HG02610 (cell line): ENCODE results near the gene ALDH1L1.

Experiments used
- ATAC-seq: cut with Tn5 transposase; IDR thresholded peaks from one replicate; pipeline ENCODE4 v1.9.1; 2021; ENCODE audit warnings: mild to moderate bottlenecking, moderate library complexity; ENCODE audit not compliant: unreplicated experiment

ALDH1L1 gene

DNA sequence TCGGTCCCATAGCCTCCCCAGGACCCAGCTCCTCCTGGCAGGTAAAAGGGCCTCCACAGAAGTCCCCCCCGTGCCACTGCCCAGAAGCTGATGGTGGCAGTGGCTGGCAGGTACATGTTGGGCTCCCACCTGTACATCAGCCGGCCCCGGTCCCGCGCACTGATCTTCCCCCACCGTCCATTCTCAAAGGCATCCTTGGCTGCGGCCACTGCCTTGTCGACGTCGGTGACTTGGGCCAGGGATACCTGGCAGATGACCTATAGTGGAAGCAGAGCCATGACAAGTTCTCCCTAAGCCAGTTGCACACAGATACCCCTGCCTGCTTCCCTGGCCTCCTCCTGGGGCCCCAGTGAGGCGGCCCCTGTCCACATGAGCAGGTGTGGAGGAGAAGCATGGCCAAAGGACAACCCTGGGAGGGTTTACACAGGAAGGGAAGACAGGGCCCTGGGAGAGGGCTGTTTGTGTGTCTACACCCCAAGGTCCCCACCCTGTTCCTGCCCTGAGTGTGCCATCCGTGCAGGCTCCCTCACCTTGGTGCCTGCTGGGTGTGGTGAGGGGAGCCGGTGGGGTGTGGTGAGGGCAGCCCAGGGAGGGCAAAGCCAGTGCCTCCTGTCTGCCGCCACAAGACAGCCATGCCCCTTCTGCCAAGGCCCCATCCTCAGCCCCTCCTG, 44.8 kb downstream of the ALDH1L1 start:
- ATAC-seq = no peak

DNA sequence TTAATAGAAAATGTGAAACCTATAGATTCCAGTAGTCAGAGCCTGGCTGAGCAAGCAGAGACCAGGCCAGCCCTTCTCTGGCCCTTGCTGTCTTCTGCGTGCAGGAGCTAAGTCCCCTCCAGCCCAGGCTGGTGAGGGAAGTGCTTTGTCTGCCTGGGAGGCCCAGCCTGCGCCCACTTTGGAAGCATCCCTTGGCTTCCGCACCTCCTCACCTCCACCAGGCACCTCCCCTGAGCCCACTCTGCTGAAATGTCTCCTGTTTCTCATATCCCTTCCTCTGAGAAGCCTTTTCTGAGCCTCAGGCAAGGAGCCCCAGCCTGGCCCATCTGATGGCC, 45.3 kb downstream of the ALDH1L1 start:
- no peak for ATAC-seq

DNA sequence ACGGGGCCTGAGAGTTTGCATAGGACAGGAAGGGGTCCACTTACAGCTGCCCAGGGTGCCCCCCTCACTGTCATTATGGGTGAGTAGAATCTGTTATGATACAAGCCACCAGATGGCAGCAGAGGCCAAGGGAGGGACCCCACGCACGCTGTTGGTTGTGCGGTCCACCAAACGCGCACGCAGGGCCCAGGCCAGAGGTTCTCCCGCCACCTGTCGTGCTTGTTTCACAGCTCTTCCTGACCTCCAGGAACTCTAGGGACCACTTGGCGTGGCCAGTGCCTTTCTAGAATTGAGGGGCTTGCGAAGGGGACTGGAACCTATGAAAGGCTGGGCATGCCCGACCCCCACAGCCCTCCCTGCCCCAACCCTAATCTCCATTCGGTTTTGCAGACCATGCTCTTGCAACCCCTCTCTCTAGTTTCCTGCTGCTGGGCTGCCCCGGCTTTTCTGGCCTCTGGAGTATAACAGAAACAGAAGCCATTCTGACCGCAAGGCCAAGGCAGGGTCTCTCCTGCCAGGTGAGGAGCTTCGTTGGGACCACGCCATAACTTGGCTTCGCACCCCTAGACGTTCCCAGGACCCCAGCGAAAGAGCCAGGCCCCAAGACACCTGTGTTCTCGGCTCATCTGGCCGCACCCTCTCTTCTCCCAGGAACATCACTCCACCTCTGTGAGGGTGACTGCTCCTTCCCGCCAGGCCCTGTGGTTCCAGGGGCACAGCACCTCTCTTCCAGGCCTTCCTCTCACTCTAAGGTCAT, 46.0 kb downstream of the ALDH1L1 start:
- no peak for ATAC-seq

DNA sequence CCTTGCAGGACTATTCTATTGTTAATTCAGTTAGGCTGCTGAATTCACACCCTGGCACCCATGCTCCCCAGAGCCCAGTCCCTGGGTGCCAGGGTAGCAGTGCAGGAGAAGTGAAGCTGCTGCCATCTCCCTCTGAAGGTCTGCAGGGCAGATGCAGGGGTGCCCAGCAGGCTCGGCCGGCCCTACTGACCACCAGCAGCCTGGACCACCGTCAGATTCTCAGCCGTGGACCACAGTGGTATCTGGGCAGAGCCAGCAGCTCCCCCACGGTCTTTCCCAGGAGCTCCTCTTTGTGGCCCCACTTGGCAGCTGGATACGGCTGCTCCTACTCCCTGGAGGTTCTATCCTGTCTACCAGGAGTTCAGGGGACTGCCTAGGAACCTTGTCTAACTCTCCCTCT, 46.8 kb downstream of the ALDH1L1 start:
- ATAC-seq = no peak

DNA sequence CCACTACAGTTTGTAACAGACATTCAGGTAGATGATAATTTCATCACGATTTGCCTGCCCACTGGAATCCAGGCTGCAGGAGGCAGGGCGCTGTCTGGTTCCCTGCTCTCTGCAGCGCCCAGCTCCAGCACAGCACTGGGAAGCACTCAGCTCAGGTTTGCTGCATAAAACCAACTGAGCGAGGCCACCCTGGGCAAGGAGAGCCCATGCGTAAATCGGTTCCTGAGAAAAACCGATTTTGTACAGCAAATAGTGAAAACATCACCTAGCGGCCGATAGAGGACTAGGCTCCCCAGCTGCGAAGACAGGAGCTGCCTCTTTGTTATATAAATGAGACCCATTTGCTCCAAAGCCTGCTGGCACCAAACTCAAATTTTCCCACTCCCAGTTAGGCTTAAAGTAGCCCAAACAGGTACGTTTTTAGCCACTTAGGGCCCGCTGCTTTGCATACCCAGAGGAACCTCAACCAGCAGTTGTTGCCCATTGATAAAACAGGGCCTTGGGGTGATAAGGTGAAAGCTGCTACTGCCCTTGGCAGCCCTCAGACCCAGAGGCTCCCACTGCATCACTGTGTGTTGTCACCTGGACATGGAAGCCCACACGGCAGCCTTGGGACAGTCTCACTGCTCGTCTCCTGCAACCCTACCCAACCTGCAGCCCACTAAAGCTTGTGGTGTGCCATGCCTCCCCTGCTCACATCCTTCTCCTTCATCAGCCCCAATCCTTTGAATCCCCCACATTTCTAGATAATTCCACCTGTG, 47.5 kb downstream of the ALDH1L1 start:
- ATAC-seq = no peak

DNA sequence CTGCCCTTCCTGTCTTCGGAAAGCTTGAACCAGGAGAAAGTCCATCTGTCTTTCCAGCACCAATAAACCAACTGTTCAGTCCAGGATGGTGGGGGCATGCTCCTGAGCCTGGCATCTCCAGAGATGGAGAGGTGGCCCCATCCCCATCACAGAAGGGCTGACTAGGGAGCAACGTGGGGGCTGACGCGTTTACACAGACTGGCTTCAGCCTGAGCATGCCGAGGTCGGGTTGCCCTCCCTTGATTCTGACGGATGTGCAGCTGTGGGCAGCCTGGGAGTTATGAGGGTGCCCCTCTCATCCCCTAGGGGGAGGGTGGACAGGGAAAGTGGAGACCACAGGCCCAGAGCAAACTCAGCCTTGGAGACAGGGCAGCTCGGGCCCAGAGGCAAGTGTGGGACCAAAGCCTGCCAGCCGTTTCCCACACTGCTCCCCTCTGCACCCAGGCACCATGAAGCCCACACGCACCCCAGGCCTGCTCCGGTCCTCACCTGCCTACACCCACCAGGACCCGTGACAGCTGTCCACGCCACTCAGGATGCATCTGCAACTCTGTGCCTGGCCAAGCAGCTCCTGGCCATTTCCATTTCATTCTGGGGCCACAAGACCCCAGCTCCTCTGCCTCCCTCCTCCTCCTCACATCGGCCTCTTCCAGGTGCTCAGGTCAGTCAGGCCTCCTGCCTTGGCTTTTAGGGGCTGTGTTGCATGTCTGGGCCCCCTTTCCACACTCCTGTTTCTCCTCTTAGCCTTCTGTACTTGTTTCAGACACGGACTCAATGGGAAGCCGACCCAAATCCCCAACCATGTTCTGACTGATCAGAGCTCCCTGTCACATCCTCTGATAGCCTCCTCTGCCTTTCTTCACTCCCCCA, 48.3 kb downstream of the ALDH1L1 start:
- ATAC-seq = no peak

DNA sequence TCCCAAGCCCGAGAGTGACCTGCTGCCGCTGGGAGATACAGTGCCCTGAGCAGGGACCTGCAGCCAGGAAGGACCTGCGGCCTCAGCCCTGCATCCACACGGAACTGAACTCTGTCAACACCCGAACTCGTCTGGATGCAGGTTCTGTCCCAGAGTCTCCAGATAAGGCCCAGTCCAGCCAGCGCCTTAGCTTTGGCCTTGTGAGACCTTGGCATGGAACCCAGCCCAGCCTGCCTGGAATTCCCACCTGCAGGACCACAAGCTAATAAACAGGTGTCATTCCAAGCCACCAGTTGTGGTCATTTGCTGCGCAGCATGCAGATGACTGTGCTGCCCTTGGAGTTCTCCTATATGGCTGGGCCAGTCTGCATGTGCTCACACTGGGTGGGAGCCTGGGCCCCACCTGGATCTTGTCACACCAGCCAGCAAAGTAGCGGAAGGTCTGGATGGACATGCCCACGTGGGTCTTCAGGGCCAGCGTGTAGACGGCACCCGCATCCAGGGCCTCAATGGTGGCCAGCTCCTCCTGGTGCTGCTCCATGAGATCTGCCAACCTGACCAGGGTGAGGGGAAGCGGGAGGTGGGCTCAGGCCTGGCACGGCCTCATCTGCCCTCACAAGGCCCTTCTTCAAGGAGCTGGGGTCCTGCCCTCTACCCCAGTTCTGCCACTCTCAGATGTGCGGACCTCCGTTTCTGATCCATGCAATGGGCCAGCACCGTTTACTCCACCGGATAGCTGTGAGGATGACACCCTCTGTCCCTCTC, 49.2 kb downstream of the ALDH1L1 start:
- no peak for ATAC-seq

DNA sequence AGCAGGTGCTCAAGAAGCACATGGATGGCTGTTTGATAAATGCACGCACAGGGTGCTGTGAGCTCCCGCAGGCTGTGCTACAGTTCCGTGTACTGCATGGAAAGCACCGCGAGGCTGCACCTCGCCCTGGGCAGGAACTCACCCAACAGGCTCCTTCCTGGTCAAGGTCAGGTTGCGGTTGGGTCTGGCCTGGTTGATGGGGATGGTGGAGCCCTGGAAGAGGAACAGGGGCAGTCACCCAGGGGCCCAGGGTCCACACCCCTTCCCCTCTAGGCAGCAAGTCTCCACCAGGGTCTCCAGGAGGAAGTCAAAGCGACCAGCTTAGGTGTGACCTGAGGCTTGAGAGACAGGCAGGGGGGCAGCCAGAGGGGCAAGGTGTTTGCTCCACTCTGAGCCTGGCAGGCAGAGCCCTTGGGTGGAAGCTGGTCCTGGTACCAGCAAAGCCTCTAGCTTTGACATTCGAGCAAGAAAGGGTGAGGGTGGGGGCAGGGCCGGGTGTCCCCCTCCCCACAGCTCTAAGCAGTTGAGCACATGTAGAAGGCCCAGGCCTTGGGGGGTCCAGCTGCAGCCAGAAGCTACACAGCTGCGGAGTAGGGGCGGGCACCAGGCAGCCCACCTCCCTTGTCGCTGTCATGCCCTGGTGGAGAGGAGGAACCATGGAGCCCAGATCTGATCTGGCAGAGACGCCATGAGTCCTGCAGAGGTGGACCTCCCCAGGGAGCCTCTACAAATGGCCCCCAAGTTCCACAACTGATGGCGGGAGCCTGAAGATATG, 50.1 kb downstream of the ALDH1L1 start:
- no peak for ATAC-seq

DNA sequence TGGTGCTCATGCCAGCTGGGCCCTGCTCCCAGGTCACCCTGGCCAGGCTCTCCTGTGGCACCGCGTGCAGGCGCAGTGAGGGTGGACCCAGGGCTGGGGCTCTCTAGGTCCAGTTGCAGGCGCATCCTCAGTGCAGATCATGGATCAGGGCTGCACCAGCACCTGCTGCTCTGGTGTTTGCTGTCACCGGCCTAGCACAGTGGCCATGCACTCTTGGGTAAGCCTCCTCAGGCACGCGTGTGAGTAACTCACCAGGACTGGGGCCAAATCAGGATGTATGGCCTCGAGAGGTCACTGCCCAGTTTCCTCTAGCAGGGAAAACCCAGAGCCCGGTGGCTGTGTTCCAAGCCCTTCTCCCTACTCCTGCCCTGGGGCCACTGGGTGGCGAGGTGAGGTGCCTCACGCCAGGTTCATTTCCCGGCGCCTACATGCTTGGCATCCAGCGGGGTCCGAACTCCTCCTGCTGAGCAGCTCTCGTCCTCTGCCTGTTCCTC, 50.9 kb downstream of the ALDH1L1 start:
- ATAC-seq = no peak

DNA sequence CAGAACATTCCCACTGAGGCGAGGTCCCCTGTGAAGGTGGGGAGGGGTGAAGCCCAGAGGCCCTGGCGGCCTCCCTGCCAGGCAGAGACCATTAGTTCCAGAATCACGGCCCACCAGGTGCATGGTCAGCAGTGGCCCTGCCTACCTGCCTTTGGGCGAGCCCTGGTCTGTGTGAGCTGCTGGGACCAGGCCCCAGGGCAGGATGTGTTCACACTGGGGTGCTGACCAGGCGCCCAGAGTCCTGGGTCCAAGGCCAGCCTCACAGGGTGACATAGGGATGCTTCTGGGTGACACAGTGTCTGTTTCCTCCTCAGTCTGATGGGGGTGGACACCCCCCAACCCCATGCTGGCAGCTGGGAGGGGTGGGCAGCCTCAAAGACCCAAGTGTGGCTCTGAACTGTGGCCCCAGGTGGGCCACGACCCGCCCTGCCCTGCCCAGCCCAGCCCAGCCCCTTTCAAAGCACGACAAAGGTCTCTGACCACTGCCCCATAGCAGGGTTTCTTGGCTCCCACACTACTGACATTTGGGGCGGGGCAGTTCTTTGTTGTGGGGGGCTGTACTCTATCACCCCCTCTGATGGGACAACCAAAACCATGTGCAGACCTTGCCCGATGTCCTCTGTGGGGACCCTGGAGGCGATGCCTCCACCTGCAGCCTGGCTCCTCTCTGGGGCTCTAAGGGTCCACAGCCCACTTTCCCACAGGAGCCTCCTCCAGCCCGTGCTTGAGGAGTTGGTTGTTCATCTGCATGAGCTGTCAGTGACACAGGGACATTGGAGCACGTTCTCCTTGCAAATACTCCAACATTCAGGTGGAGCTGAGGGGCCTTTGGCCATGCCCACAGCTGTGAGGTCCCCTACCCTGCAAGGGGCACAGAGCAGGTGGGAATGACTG, 51.6 kb downstream of the ALDH1L1 start:
- ATAC-seq = no peak

DNA sequence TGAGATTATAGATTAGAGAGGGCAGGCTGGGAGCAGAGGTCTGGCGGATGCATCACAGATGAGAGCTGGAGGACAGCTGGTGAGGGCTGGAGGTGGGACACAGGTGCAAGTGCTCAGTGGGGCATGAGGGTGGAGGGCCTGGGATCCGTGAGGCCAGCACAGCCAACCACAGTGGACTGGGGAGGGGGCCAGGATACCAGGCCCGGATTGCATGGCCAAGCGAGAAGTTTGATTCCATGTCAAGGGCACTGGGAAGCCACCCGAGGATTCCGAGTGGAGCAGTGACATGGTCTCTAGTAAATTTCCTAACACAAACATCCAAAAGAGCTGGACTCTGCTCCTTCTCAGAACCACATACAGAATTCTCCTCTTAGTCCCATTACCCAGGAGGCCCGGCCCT, 52.5 kb downstream of the ALDH1L1 start:
- no peak for ATAC-seq

DNA sequence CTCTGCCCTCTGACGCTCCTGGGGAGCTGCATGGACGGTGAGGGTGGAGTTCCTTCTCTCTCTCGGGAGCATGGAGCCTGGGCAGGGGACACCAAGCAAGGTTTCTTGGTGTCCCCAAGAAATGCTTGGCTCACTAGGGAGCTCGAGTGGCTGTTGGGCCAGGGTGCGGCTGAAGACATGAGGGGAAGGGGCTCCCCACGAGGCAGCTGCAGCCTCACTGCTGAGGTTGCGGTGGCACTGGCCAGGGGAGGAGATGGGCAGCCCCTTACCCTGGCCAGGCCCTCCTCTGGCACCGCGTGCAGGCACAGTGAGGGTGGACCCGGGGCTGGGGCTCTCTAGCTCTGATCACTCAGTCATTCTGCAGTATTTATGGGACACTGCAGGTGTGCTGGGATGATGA, 52.9 kb downstream of the ALDH1L1 start:
- ATAC-seq = no peak

DNA sequence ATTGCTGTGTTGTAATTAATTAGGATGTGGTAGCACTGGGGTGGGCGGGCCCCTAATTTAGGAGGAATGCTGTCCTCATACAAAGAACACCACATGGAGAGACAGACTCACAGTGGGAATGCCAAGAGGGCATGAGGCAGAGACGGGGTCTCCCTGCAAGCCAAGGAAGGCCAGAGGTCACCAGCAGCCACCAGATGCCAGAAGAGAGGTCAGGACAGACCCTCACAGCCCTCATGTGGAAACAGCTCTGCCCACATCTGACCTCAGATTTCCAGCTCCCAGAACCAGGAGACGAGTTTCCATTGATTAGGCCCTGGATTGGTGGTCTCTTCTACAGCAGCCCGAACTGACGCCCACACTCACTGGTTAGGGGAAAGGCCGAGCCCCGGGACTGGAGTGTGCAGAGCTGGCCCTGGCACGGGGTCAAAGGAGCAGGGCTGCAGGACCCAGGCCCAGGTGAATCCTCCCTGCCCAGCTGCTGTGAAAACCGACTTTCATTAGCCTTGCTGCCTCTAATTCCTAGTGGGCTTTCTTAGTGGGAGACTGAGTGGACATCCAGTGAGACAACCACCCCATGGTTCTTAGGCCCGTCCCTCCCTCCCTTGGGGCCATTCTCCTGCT, 53.5 kb downstream of the ALDH1L1 start:
- no peak for ATAC-seq

DNA sequence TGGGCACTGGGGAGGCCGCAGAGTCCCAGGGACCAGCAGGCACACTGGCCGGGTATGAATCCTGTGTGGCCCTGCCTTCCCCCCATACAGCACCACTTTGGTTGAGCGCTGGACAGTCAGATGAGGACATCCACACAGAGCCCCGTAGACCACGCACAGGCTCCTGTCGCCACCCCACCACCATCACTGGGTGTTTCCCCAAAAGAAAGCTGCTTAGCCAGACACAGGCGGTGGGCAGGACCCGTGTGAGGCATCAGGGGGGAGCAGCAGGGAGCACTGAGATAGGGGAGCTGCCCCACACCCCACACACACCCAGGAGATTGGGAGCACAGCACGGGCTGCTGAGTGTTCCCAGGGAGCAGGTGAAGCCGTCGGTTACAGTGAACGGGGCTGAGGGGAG, 54.1 kb downstream of the ALDH1L1 start:
- no peak for ATAC-seq

DNA sequence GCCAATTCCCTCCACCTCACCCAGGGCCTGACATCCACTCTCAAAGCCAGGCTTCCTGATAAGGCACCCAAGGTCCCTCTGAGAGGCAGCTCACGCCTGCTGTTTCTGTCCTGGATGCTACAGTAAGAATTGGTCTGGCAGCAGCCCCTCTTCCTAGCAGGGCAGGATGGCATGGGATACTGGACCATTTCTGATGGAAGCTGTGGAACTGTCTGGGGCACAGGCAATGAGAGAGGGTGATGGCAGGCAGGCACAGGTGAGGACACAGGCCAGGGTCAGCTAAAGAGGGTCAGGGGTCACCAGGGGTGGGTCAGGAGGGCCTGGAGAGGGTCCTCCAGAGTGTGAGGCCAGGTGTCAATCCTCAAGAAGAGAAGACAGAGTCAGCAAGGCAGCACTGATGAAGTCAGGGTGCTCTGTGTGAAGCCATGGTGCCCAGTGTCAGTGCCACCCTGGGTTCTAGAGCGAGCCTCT, 54.6 kb downstream of the ALDH1L1 start:
- no peak for ATAC-seq

DNA sequence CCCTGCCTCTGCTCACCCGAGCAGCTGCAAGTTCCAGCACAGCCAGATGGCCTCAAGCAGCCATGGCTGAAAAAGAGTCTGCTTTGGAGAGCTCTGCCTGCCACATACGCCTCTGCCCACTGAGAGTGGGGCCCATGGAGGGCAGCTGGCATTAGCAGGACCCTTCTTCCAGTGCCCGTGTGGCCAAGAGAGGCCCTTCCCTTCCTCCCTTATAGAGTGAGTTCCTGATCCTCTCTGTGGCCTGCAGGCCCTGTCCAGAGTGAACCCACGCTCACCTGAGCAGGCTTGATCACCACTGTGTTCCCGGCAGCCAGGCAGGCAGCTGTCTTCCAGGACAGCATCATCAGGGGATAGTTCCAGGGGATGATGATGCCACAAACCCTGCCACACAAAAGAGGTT, 55.0 kb downstream of the ALDH1L1 start:
- no peak for ATAC-seq

DNA sequence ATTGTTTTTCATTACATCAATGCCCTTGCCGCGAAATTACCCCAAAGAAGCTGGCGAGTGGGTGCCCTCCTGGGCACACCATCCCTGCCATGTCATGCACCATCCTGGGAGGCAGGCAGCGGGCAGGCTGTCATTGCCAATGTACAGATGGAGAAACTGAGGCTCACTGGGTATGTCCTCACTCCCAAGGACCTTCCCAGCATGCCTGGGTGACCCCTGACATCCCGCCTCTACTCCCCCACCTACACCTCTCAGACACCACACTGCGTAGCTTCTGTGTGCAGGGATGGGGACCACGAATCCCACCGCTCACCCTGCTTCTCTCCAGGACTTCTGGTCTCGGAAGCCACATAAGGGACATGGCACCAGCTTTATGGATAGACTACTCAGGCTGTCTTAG, 55.5 kb downstream of the ALDH1L1 start:
- ATAC-seq = no peak
